Sigmoid colon (tissue), 7 donors: Measurements from ENCODE around the gene RHOT1. TPM values are rescaled to one million over a fixed set of nuclear protein-coding genes. Genes with fewer than 3 reads are reported as not detected.

Experiments used
- DNase-seq: peaks from one replicate; pipeline ENCODE4 v3.0.0-alpha.2; 2019
- H3K27ac ChIP-seq, 4 donors: fragments of 200-600 bp; sonication (generic); one replicate each; pipeline ENCODE4 v1.5.1; 2016 to 2019; ENCODE audit warnings: mild to moderate bottlenecking in 1 of 4
- H3K27me3 ChIP-seq, 3 donors: fragments of 200-600 bp; sonication (generic); one replicate each; pipeline ENCODE4 v1.5.1; 2019; ENCODE audit warnings: mild to moderate bottlenecking in 1 of 3
- H3K36me3 ChIP-seq, 4 donors: fragments of 200-600 bp; sonication (generic); one replicate each; pipeline ENCODE4 v1.5.1; 2016 to 2019
- H3K4me1 ChIP-seq, 4 donors: fragments of 200-600 bp; sonication (generic); one replicate each; pipeline ENCODE4 v1.5.1; 2017 to 2019
- H3K4me3 ChIP-seq, 4 donors: fragments of 200-600 bp; sonication (generic); one replicate each; pipeline ENCODE4 v1.5.1; 2017 to 2019; ENCODE audit warnings: mild to moderate bottlenecking in 2 of 4, moderate library complexity in 1 of 4
- H3K9me3 ChIP-seq, 4 donors: fragments of 200-600 bp in 3 of 4; sonication (generic) in 3 of 4; one replicate each; pipeline versions ENCODE4 v1.5.1 to v1.6.1; 2013 to 2019
- CTCF ChIP-seq, 4 experiments: fragments of 450-650 bp in 3 of 4; fragments of 200-600 bp in 1 of 4; IDR thresholded peaks; one replicate each; pipeline ENCODE4 v1.5.1; 2016 to 2019; ENCODE audit warnings: antibody characterized with exemption in 4 of 4, mild to moderate bottlenecking in 3 of 4, moderate library complexity in 2 of 4
- EP300 ChIP-seq, 4 donors: sonication (generic); formaldehyde crosslinking; IDR thresholded peaks; one replicate each; pipeline ENCODE4 v1.6.1; 2017; ENCODE audit warnings: antibody characterized with exemption in 4 of 4
- POLR2A ChIP-seq, 2 donors: fragments of 450-650 bp; IDR thresholded peaks; one replicate each; pipeline ENCODE4 v1.6.1; 2016; ENCODE audit warnings: antibody characterized with exemption in 2 of 2, mild to moderate bottlenecking in 2 of 2, moderate library complexity in 2 of 2
- POLR2AphosphoS5 ChIP-seq, 4 donors: sonication (generic); formaldehyde crosslinking; IDR thresholded peaks; one replicate each; pipeline ENCODE4 v1.6.1; 2017; ENCODE audit warnings: antibody characterized with exemption in 4 of 4
- WGBS, 2 donors: extraction: QIAGEN DNeasy Blood & Tissue Kit; methylation state at CpG; one replicate each; pipeline ENCODE4 v1.1.7; 2013; 5-methylcytosine and 5-hydroxymethylcytosine counted together
- intact Hi-C: fragments of 100-400 bp; cut with DNase I; formaldehyde crosslinking; loops from one replicate; pipeline ENCODE4 v1.15.1; 2023
- polyA plus RNA-seq, 3 donors: library from polyadenylated mRNA; stranded (reverse); fragments of 200-250 nt; gene quantifications; one replicate each; pipeline ENCODE4 v1.2.3, GENCODE V29; 2013
- total RNA-seq, 4 donors: library from RNA; depleted of rRNA; stranded (reverse); fragments of >200 nt; gene quantifications; one replicate each; pipeline ENCODE4 v1.1.0, GENCODE V29; 2016
- donor health status: healthy with polysubstance abuse.
- donor health status: Bipolar disorder and iron deficiency.
- donor health status: healthy.

Gene RHOT1
- total and polyA plus RNA-seq, 7 donors = 17.0 to 71.5 (median 48.9) TPM

GRCh38 chr17:32264823-32265191 is 122.5 kb downstream of the RHOT1 start:
- TF ChIP-seq POLR2A (IDR thresholded peaks at IDR 0.05) (no peak), CTCF (IDR thresholded peaks at IDR 0.05) (no peak), POLR2AphosphoS5 (IDR thresholded peaks at IDR 0.05) (no peak), EP300 (IDR thresholded peaks at IDR 0.05) (no peak)
- 10 to 32% methylated on average over 8 of the region's 8 CpGs for WGBS, 2 donors
- peak overlapping the region; percentile 34 to 52 (median 42) for H3K27ac ChIP-seq
- H3K9me3 ChIP-seq = no peaks in the 10 kb centered on the region
- intact Hi-C loops = no loop called here
- DNase-seq = no peak
- peak overlapping the region in 2 of 4 donors; percentile 81 for H3K4me3 ChIP-seq
- peaks cover 0 to 23% (median 19%) of the 10 kb centered on the region in 4 donors for H3K4me1 ChIP-seq
- H3K27me3 ChIP-seq = peaks cover 0 to 34% (median 12%) of the 10 kb centered on the region in 3 donors
- H3K36me3 ChIP-seq = no peaks in the 10 kb centered on the region

- H3K27ac ChIP-seq = peak within 1 kb of the TSS; percentile 34 to 52 (median 42)
- H3K27me3 ChIP-seq = peaks cover 3 to 39% (median 12%) of the 10 kb centered on the region in 3 donors
- no peaks in the 10 kb centered on the region for H3K36me3 ChIP-seq
- intact Hi-C loops = no loop called here
- peaks cover 0 to 23% (median 19%) of the 10 kb centered on the region in 4 donors for H3K4me1 ChIP-seq
- H3K4me3 ChIP-seq = peak within 1 kb of the TSS; percentile 63 to 81 (median 72)
- WGBS, 2 donors = 2 to 3% methylated on average over 68 of the region's 68 CpGs
- no peaks in the 10 kb centered on the region for H3K9me3 ChIP-seq
- TF ChIP-seq POLR2A (IDR thresholded peaks at IDR 0.05) (no peak), POLR2AphosphoS5 (IDR thresholded peaks at IDR 0.05) (peak in 1 of 4 donors; percentile 1), EP300 (IDR thresholded peaks at IDR 0.05) (no peak), CTCF (IDR thresholded peaks at IDR 0.05) (no peak)
- no peak for DNase-seq
Measured at GRCh38 chr17:32265192-32265923, 123.1 kb downstream of the RHOT1 start, which contains the start of gene RHBDL3. RHBDL3 (plus strand) TSS chr17:32265832; CDS start chr17:32266190, 358 bp downstream.

- no peaks in the 10 kb centered on the region for H3K9me3 ChIP-seq
- peaks cover 6 to 45% (median 12%) of the 10 kb centered on the region in 3 donors for H3K27me3 ChIP-seq
- 1% methylated on average over 55 of the region's 55 CpGs for WGBS, 2 donors
- DNase-seq = no peak
- intact Hi-C loops = no loop called here
- peak overlapping the region; percentile 63 to 81 (median 72) for H3K4me3 ChIP-seq
- no peaks in the 10 kb centered on the region for H3K36me3 ChIP-seq
- peak overlapping the region in 1 of 4 donors; percentile 25 for H3K27ac ChIP-seq
- TF ChIP-seq CTCF (IDR thresholded peaks at IDR 0.05) = no peak
- no peak for TF ChIP-seq POLR2AphosphoS5 (IDR thresholded peaks at IDR 0.05)
- TF ChIP-seq POLR2A (IDR thresholded peaks at IDR 0.05) = no peak
- TF ChIP-seq EP300 (IDR thresholded peaks at IDR 0.05) = no peak
- peaks cover 0 to 23% (median 19%) of the 10 kb centered on the region in 4 donors for H3K4me1 ChIP-seq
Measured at GRCh38 chr17:32266051-32266388, 123.7 kb downstream of the RHOT1 start.

- peaks cover 6 to 50% (median 12%) of the 10 kb centered on the region in 3 donors for H3K27me3 ChIP-seq
Measured at GRCh38 chr17:32266389-32267301, 124.3 kb downstream of the RHOT1 start.

More at GRCh38 chr17:32266389-32267301, 124.3 kb downstream of the RHOT1 start:
- Histone ChIP-seq H3K9me3 (no peaks in the 10 kb centered on the region), H3K36me3 (no peaks in the 10 kb centered on the region), H3K4me3 (peak overlapping the region; percentile 63 to 81 (median 72)), H3K27ac (peak overlapping the region in 1 of 4 donors; percentile 25), H3K4me1 (peaks cover 0 to 23% (median 19%) of the 10 kb centered on the region in 4 donors)
- no peak for TF ChIP-seq POLR2A (IDR thresholded peaks at IDR 0.05)
- TF ChIP-seq EP300 (IDR thresholded peaks at IDR 0.05) = no peak
- TF ChIP-seq CTCF (IDR thresholded peaks at IDR 0.05) = no peak
- TF ChIP-seq POLR2AphosphoS5 (IDR thresholded peaks at IDR 0.05) = no peak
- WGBS, 2 donors = 1% methylated on average over 78 of the region's 78 CpGs
- DNase-seq = no peak
- intact Hi-C loops = no loop called here
